Airway epithelial cell (primary cell): ENCODE measurements around the gene KIF2C. TPM values are rescaled to one million over a fixed set of nuclear protein-coding genes. Genes with fewer than 3 reads are reported as not detected.

Source experiments
- total RNA-seq: library from RNA; depleted of rRNA; stranded (reverse); fragments of >200 nt; gene quantifications from 2 replicates; pipeline ENCODE4 v1.2.3, GENCODE V29; 2015

Gene KIF2C
- total RNA-seq: 33.5 and 38.5 TPM in 2 replicates

DNA sequence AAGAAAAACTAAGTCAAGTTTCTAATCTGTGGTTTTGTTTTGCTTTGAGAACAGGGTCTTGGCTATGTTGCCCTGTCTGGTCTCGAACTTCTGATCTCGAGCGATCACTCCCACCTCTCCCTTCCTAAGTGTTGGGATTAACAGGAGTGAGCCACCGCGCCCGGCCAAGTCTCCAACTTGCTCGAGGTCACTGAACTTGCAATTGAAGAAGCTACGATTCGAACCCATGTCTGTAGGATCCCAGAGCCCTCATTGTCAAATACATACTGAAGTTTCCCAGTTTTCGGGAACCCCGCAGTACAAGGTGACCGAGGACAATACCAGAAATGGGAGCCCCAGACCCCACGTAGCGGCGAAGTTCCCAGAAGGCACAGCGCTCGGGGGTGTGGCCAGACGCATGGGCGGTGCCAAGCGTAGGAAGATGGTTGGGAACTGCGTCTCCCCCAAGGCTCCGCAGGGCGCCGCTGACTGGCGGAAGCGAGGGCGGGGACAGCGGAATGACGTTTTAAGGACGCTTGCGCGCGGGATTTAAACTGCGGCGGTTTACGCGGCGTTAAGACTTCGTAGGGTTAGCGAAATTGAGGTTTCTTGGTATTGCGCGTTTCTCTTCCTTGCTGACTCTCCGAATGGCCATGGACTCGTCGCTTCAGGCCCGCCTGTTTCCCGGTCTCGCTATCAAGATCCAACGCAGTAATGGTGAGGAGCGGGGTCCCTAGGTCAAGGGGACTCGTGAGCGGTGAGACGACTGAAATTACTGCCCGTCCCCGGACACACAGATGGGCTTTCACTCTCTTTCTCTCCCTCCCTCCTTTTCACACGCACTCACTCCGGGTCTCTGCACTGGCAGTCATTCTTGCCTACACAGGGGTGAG lies at the start of gene KIF2C:
Gene KIF2C, plus strand, starts transcription at position 531 of the 872 bp plus-strand sequence. Its CDS starts 96 bp downstream, at position 627.

GRCh38 chr1:44730741-44731512 lies 8.7 kb upstream of the KIF2C start, which contains the start of gene RNU5D-1:
TSS of gene RNU5D-1 (minus strand) at chr1:44731170.

GRCh38 chr1:44775078-44775929 lies 35.7 kb downstream of the KIF2C start, which contains the start of gene RPS8:
TSS of gene RPS8 (plus strand) at chr1:44775540. CDS start at chr1:44775597, 57 bp downstream.

DNA sequence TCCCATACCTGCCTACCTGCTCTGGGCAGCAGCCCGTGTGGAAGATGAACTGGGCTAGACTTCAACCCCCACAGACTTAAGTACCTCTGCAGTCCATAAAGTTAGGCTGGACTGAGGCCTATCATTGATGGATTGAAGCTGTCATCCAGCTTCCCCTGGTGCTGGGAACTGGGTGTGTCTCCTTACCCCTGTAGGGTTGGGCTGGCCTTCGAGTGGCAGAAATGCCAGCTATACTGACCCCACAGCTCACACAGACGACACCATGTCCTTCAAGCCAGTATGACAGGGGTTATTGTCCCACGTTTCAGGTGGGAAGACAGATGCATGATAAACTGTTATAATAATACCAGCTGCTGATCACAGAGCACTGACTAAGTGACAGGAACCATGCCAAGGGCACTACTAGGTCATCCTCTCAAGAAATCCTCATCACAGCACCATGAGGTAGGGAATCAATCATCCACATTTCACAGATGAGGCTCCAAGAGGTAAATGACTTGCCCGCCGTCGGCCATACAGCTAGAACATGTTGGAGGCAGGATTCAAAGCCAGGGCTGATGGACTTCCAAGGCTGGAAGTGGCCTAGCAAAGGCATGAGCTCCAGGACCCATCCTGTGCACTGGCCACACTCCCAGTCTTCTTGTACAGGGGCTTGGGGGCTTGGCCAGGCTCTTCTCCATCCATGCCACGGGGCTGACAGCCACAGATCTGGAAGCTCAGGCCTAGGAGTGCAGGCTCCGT lies 48.7 kb downstream of the KIF2C start, which contains the start of gene BEST4:
Gene BEST4, minus strand, starts transcription at position 51 of the 741 bp plus-strand sequence. CDS start 465 bp downstream, outside the sequence.

GRCh38 chr1:44799770-44800584 lies 60.3 kb downstream of the KIF2C start, which contains the start of gene PLK3:
TSS of gene PLK3 (plus strand) at chr1:44800377. CDS start at chr1:44800464, 87 bp downstream.

DNA sequence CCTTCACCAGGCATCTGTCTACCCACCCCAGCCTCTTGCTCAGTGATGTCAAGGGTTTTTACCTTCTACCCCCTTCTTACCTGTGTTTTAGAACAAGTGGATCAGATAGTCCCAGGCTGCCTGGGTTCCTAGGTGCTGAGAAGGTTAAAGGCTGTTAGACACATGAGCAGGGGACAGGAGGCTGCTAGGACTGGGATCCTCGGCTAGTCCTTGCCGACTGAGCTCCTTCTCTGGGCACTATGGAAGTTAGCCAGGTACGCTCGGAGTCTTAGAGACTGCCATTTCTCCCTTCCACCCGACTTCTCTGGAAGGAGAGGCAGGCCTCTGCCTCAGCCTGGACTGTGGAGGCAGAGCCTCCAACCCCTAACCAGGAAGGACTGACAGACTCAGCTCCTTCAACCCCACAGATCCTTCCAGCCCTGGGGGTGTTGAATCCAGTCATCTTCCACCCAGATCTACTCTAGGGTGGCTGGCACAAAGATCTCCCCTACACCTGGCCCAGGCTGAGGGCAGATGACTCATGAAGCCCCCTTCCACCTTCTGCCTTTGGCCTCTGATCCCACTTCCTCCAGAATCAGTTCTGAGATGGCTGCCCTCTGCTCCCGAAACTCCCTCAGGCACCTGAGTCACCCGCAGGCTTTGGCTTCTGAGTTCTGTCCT lies 67.2 kb downstream of the KIF2C start, which contains the start of gene DYNLT4:
Gene DYNLT4, minus strand, starts transcription at position 648 of the 660 bp plus-strand sequence. CDS start 683 bp downstream, outside the sequence.

GRCh38 chr1:44808063-44808937 lies 68.7 kb downstream of the KIF2C start, which contains the start of gene BTBD19:
TSS of gene BTBD19 (plus strand) at chr1:44808523. CDS start at chr1:44808821, 298 bp downstream.

Other genes starting within 250 kb of the KIF2C start
- 6.1 and 7.1 TPM in 2 replicates for gene TMEM53, start 65.4 kb upstream of the KIF2C start, total RNA-seq
- not detected in 2 replicates for gene ARMH1, start 65.1 kb upstream of the KIF2C start, total RNA-seq
- gene RNU5D-1, start 8.7 kb upstream of the KIF2C start, total RNA-seq: not detected in 2 replicates
- 2,641 and 2,737 TPM in 2 replicates for gene RPS8, start 35.7 kb downstream of the KIF2C start, total RNA-seq
- 0.05 and 0.07 TPM in 2 replicates for gene BEST4, start 48.3 kb downstream of the KIF2C start, total RNA-seq
- gene PLK3, start 60.5 kb downstream of the KIF2C start, total RNA-seq: 35.7 and 40.8 TPM in 2 replicates
- not detected in 2 replicates for gene DYNLT4, start 67.5 kb downstream of the KIF2C start, total RNA-seq
- 0.84 and 1.2 TPM in 2 replicates for gene BTBD19, start 68.7 kb downstream of the KIF2C start, total RNA-seq
- gene PTCH2, start 103.4 kb downstream of the KIF2C start, total RNA-seq: not detected in 2 replicates
- gene EIF2B3, start 246.8 kb downstream of the KIF2C start, total RNA-seq: 29.9 and 38.3 TPM in 2 replicates